ENCODE results near the gene ZNF385A.
"Not testable (repeated sequence)": the region's sequence is repeated elsewhere in the genome, so short reads cannot be mapped to it uniquely, and the experiment has no call there.

ZNF385A gene

GRCh38 chr12:54330442-54330841 lies 54.1 kb downstream of the ZNF385A start:
- no peak overlapping the region for H2AFZ ChIP-seq (ENCODE audit: low read length)
- peaks cover 5% of the 10 kb centered on the region for H3K79me1 ChIP-seq (ENCODE audit: low read depth, low read length)
- H4K8ac ChIP-seq (ENCODE audit: low read depth, low read length) = no peak overlapping the region
- no peak overlapping the region for H4K91ac ChIP-seq (ENCODE audit: low read depth, low read length, poor library complexity)
- no peak overlapping the region for H3K4me3 ChIP-seq (ENCODE audit: low read length in 2 of 2)
- H3K23ac ChIP-seq (ENCODE audit: low read depth, low read length, poor library complexity) = no peak overlapping the region
- H3K27me3 ChIP-seq (ENCODE audit: control insufficient read depth in 3 of 3, insufficient read depth in 3 of 3, low read depth in 1 of 3, low read length in 3 of 3) = no peaks in the 10 kb centered on the region
- no peak overlapping the region for H3K9ac ChIP-seq (ENCODE audit: low read depth, low read length, poor library complexity)
- peaks cover 0 to 1% of the 10 kb centered on the region in 2 donors for H3K4me1 ChIP-seq (ENCODE audit: control insufficient read depth in 2 of 2, insufficient read depth in 1 of 2, low read depth in 1 of 2, low read length in 2 of 2)
- no peak overlapping the region for H2BK15ac ChIP-seq (ENCODE audit: low read length)
- H3K14ac ChIP-seq (ENCODE audit: low read length) = no peak overlapping the region
- H3K4ac ChIP-seq (ENCODE audit: low read length) = no peak overlapping the region
- WGBS, 2 donors (ENCODE audit: extremely low coverage in 2 of 2, insufficient read length in 2 of 2, insufficient replicate concordance in 1 of 2) = no CpG with 5 or more reads among the region's 3 CpGs
- H3K18ac ChIP-seq (ENCODE audit: low read length) = no peak overlapping the region
- no peak overlapping the region for H2BK120ac ChIP-seq (ENCODE audit: low read depth, low read length)
- H2AK5ac ChIP-seq (ENCODE audit: low read depth, low read length) = no peak overlapping the region
- no peak overlapping the region for H3K4me2 ChIP-seq (ENCODE audit: insufficient read depth, low read length, poor library complexity, severe bottlenecking)
- H3K9me3 ChIP-seq (replicated peaks in 1 of 2; ENCODE audit: control insufficient read depth in 2 of 2, insufficient read depth in 1 of 2, low read depth in 1 of 2, low read length in 2 of 2) = no peaks in the 10 kb centered on the region
- H2BK5ac ChIP-seq (ENCODE audit: low read length) = no peak overlapping the region
- H3K36me3 ChIP-seq (replicated peaks in 1 of 2; ENCODE audit: control insufficient read depth in 2 of 2, insufficient read depth in 2 of 2, low read length in 2 of 2) = peaks cover 5 to 27% of the 10 kb centered on the region in 2 donors
- H3K27ac ChIP-seq (replicated peaks; ENCODE audit: low read length) = no peak overlapping the region
- no peak overlapping the region for H2BK12ac ChIP-seq (ENCODE audit: low read length)
- no peak for DNase-seq (ENCODE audit: low spot score)

- H3K27me3 ChIP-seq (ENCODE audit: control insufficient read depth in 3 of 3, insufficient read depth in 3 of 3, low read depth in 1 of 3, low read length in 3 of 3) = no peaks in the 10 kb centered on the region
Measured at GRCh38 chr12:54329759-54330158, 54.8 kb downstream of the ZNF385A start.

GRCh38 chr12:54328595-54329337 lies 55.8 kb downstream of the ZNF385A start:
- Histone ChIP-seq H4K91ac (ENCODE audit: low read depth, low read length, poor library complexity) (no peak overlapping the region), H3K9me3 (replicated peaks in 1 of 2; ENCODE audit: control insufficient read depth in 2 of 2, insufficient read depth in 1 of 2, low read depth in 1 of 2, low read length in 2 of 2) (no peaks in the 10 kb centered on the region), H3K23ac (ENCODE audit: low read depth, low read length, poor library complexity) (no peak overlapping the region), H3K36me3 (replicated peaks in 1 of 2; ENCODE audit: control insufficient read depth in 2 of 2, insufficient read depth in 2 of 2, low read length in 2 of 2) (peaks cover 5 to 27% of the 10 kb centered on the region in 2 donors), H4K8ac (ENCODE audit: low read depth, low read length) (no peak overlapping the region), H3K4me2 (ENCODE audit: insufficient read depth, low read length, poor library complexity, severe bottlenecking) (no peak overlapping the region), H3K27me3 (ENCODE audit: control insufficient read depth in 3 of 3, insufficient read depth in 3 of 3, low read depth in 1 of 3, low read length in 3 of 3) (no peaks in the 10 kb centered on the region), H2BK12ac (ENCODE audit: low read length) (no peak overlapping the region), H2AFZ (ENCODE audit: low read length) (no peak overlapping the region), H2BK5ac (ENCODE audit: low read length) (no peak overlapping the region), H3K27ac (replicated peaks; ENCODE audit: low read length) (no peak overlapping the region), H3K79me1 (ENCODE audit: low read depth, low read length) (peaks cover 5% of the 10 kb centered on the region), H3K9ac (ENCODE audit: low read depth, low read length, poor library complexity) (no peak overlapping the region), H3K4me3 (ENCODE audit: low read length in 2 of 2) (no peak overlapping the region), H3K14ac (ENCODE audit: low read length) (no peak overlapping the region), H2BK15ac (ENCODE audit: low read length) (no peak overlapping the region), H2BK120ac (ENCODE audit: low read depth, low read length) (no peak overlapping the region), H3K4ac (ENCODE audit: low read length) (no peak overlapping the region), H2AK5ac (ENCODE audit: low read depth, low read length) (no peak overlapping the region), H3K18ac (ENCODE audit: low read length) (no peak overlapping the region), H3K4me1 (ENCODE audit: control insufficient read depth in 2 of 2, insufficient read depth in 1 of 2, low read depth in 1 of 2, low read length in 2 of 2) (peaks cover 1 to 3% of the 10 kb centered on the region in 2 donors)
- DNase-seq (ENCODE audit: low spot score) = no peak
- WGBS, 2 donors (ENCODE audit: extremely low coverage in 2 of 2, insufficient read length in 2 of 2, insufficient replicate concordance in 1 of 2) = no CpG with 5 or more reads among the region's 6 CpGs

More at GRCh38 chr12:54329759-54330158, 54.8 kb downstream of the ZNF385A start:
- no peak overlapping the region for H3K14ac ChIP-seq (ENCODE audit: low read length)
- H2BK12ac ChIP-seq (ENCODE audit: low read length) = no peak overlapping the region
- peaks cover 5 to 27% of the 10 kb centered on the region in 2 donors for H3K36me3 ChIP-seq (replicated peaks in 1 of 2; ENCODE audit: control insufficient read depth in 2 of 2, insufficient read depth in 2 of 2, low read length in 2 of 2)
- peak overlapping the region; percentile 59 for H3K18ac ChIP-seq (ENCODE audit: low read length)
- H3K4me1 ChIP-seq (ENCODE audit: control insufficient read depth in 2 of 2, insufficient read depth in 1 of 2, low read depth in 1 of 2, low read length in 2 of 2) = peaks cover 0 to 1% of the 10 kb centered on the region in 2 donors
- no peaks in the 10 kb centered on the region for H3K9me3 ChIP-seq (replicated peaks in 1 of 2; ENCODE audit: control insufficient read depth in 2 of 2, insufficient read depth in 1 of 2, low read depth in 1 of 2, low read length in 2 of 2)
- H3K9ac ChIP-seq (ENCODE audit: low read depth, low read length, poor library complexity) = no peak overlapping the region
- H3K79me1 ChIP-seq (ENCODE audit: low read depth, low read length) = peaks cover 5% of the 10 kb centered on the region
- DNase-seq (ENCODE audit: low spot score) = no peak
- no peak overlapping the region for H2BK15ac ChIP-seq (ENCODE audit: low read length)
- no peak overlapping the region for H3K4ac ChIP-seq (ENCODE audit: low read length)
- no peak overlapping the region for H4K91ac ChIP-seq (ENCODE audit: low read depth, low read length, poor library complexity)
- no CpG with 5 or more reads among the region's 5 CpGs for WGBS, 2 donors (ENCODE audit: extremely low coverage in 2 of 2, insufficient read length in 2 of 2, insufficient replicate concordance in 1 of 2)
- no peak overlapping the region for H4K8ac ChIP-seq (ENCODE audit: low read depth, low read length)
- H2BK5ac ChIP-seq (ENCODE audit: low read length) = no peak overlapping the region
- H2BK120ac ChIP-seq (ENCODE audit: low read depth, low read length) = no peak overlapping the region
- H2AFZ ChIP-seq (ENCODE audit: low read length) = no peak overlapping the region
- no peak overlapping the region for H3K23ac ChIP-seq (ENCODE audit: low read depth, low read length, poor library complexity)
- no peak overlapping the region for H3K4me3 ChIP-seq (ENCODE audit: low read length in 2 of 2)
- H3K27ac ChIP-seq (replicated peaks; ENCODE audit: low read length) = no peak overlapping the region
- H2AK5ac ChIP-seq (ENCODE audit: low read depth, low read length) = no peak overlapping the region
- H3K4me2 ChIP-seq (ENCODE audit: insufficient read depth, low read length, poor library complexity, severe bottlenecking) = no peak overlapping the region

GRCh38 chr12:54325442-54326109 lies 59.0 kb downstream of the ZNF385A start:
- DNase-seq (ENCODE audit: low spot score); H2BK5ac ChIP-seq (ENCODE audit: low read length); H3K4ac ChIP-seq (ENCODE audit: low read length); H2AK5ac ChIP-seq (ENCODE audit: low read depth, low read length); H4K91ac ChIP-seq (ENCODE audit: low read depth, low read length, poor library complexity); H3K18ac ChIP-seq (ENCODE audit: low read length); H3K79me1 ChIP-seq (ENCODE audit: low read depth, low read length); H3K14ac ChIP-seq (ENCODE audit: low read length); H3K9me3 ChIP-seq (replicated peaks in 1 of 2; ENCODE audit: control insufficient read depth in 2 of 2, insufficient read depth in 1 of 2, low read depth in 1 of 2, low read length in 2 of 2); H2BK120ac ChIP-seq (ENCODE audit: low read depth, low read length); H2BK12ac ChIP-seq (ENCODE audit: low read length); H3K27me3 ChIP-seq (ENCODE audit: control insufficient read depth in 3 of 3, insufficient read depth in 3 of 3, low read depth in 1 of 3, low read length in 3 of 3); H2BK15ac ChIP-seq (ENCODE audit: low read length); H4K8ac ChIP-seq (ENCODE audit: low read depth, low read length); H3K4me1 ChIP-seq (ENCODE audit: control insufficient read depth in 2 of 2, insufficient read depth in 1 of 2, low read depth in 1 of 2, low read length in 2 of 2); H3K23ac ChIP-seq (ENCODE audit: low read depth, low read length, poor library complexity): not testable (repeated sequence)
- Histone ChIP-seq H3K9ac (ENCODE audit: low read depth, low read length, poor library complexity) (peak overlapping the region; percentile 56), H3K4me2 (ENCODE audit: insufficient read depth, low read length, poor library complexity, severe bottlenecking) (peak overlapping the region; percentile 65), H2AFZ (ENCODE audit: low read length) (peak overlapping the region; percentile 82), H3K27ac (replicated peaks; ENCODE audit: low read length) (peak overlapping the region; percentile 27), H3K4me3 (ENCODE audit: low read length in 2 of 2) (peak overlapping the region; percentile 67 to 85), H3K36me3 (replicated peaks in 1 of 2; ENCODE audit: control insufficient read depth in 2 of 2, insufficient read depth in 2 of 2, low read length in 2 of 2) (peaks cover 0 to 16% of the 10 kb centered on the region in 2 donors)
- no CpG with 5 or more reads among the region's 22 CpGs for WGBS, 2 donors (ENCODE audit: extremely low coverage in 2 of 2, insufficient read length in 2 of 2, insufficient replicate concordance in 1 of 2)

Measured in neuronal stem cell (in vitro differentiated cells).